Measurements from ENCODE around the gene GAS2L3. TPM values are rescaled to one million over a fixed set of nuclear protein-coding genes. Genes with fewer than 3 reads are reported as not detected.

Gene GAS2L3
- total and polyA plus RNA-seq, 7 donors, result 0.26 to 1.8 (median 0.61) TPM

- no peak for TF ChIP-seq CTCF (IDR thresholded peaks at IDR 0.05)
- Histone ChIP-seq H3K4me3 (no peak overlapping the region), H3K27ac (no peak overlapping the region), H3K4me1 (no peaks in the 10 kb centered on the region), H3K9me3 (no peaks in the 10 kb centered on the region), H3K36me3 (ENCODE audit: insufficient read depth in 1 of 2, low read depth in 1 of 2) (no peaks in the 10 kb centered on the region), H3K27me3 (ENCODE audit: insufficient read depth in 3 of 3, low read length in 2 of 3) (no peaks in the 10 kb centered on the region)
- ATAC-seq (no peak), DNase-seq (no peak)
- WGBS, 3 donors, result 82 to 85% (median 85%) methylated on average over 3 of the region's 3 CpGs
- intact Hi-C loops (cut with DNase I), result no loop called here
These were observed 77.6 kb downstream of the GAS2L3 start for GRCh38 chr12:100651108-100651507.

- H3K27ac ChIP-seq, result no peak overlapping the region
- H3K36me3 ChIP-seq (ENCODE audit: insufficient read depth in 1 of 2, low read depth in 1 of 2), result no peaks in the 10 kb centered on the region
- H3K9me3 ChIP-seq, result no peaks in the 10 kb centered on the region
- no peak for TF ChIP-seq CTCF (IDR thresholded peaks at IDR 0.05)
- H3K4me3 ChIP-seq, result no peak overlapping the region
- no peaks in the 10 kb centered on the region for H3K27me3 ChIP-seq (ENCODE audit: insufficient read depth in 3 of 3, low read length in 2 of 3)
- no peak for ATAC-seq
- no peaks in the 10 kb centered on the region for H3K4me1 ChIP-seq
- WGBS, 3 donors, result 66 to 74% (median 70%) methylated on average over 4 of the region's 4 CpGs
- DNase-seq, result no peak
- intact Hi-C loops (cut with DNase I), result no loop called here
These were observed 78.2 kb downstream of the GAS2L3 start for GRCh38 chr12:100651694-100652093.

- WGBS, 3 donors, result 75 to 76% (median 76%) methylated on average over 3 of the region's 3 CpGs
- no peak for TF ChIP-seq CTCF (IDR thresholded peaks at IDR 0.05)
- H3K27me3 ChIP-seq (ENCODE audit: insufficient read depth in 3 of 3, low read length in 2 of 3), result no peaks in the 10 kb centered on the region
- no peak overlapping the region for H3K27ac ChIP-seq
- no peaks in the 10 kb centered on the region for H3K4me1 ChIP-seq
- no peak overlapping the region for H3K4me3 ChIP-seq
- intact Hi-C loops (cut with DNase I), result no loop called here
- H3K36me3 ChIP-seq (ENCODE audit: insufficient read depth in 1 of 2, low read depth in 1 of 2), result no peaks in the 10 kb centered on the region
- ATAC-seq (no peak), DNase-seq (no peak)
- peaks cover 4% of the 10 kb centered on the region for H3K9me3 ChIP-seq
These were observed 79.0 kb downstream of the GAS2L3 start for GRCh38 chr12:100652488-100652887.

- no peak for ATAC-seq
- peaks cover 7% of the 10 kb centered on the region for H3K9me3 ChIP-seq
- H3K4me3 ChIP-seq, result no peak overlapping the region
- H3K4me1 ChIP-seq, result no peaks in the 10 kb centered on the region
- DNase-seq, result no peak
- H3K27me3 ChIP-seq (ENCODE audit: insufficient read depth in 3 of 3, low read length in 2 of 3), result no peaks in the 10 kb centered on the region
- H3K36me3 ChIP-seq (ENCODE audit: insufficient read depth in 1 of 2, low read depth in 1 of 2), result no peaks in the 10 kb centered on the region
- no peak overlapping the region for H3K27ac ChIP-seq
- 69 to 79% (median 74%) methylated on average over 4 of the region's 4 CpGs for WGBS, 3 donors
- intact Hi-C loops (cut with DNase I), result no loop called here
- no peak for TF ChIP-seq CTCF (IDR thresholded peaks at IDR 0.05)
These were observed 82.7 kb downstream of the GAS2L3 start for GRCh38 chr12:100656141-100656540.

- no peak for DNase-seq
- Histone ChIP-seq H3K9me3 (peaks cover 7% of the 10 kb centered on the region), H3K27ac (no peak overlapping the region), H3K27me3 (ENCODE audit: insufficient read depth in 3 of 3, low read length in 2 of 3) (no peaks in the 10 kb centered on the region), H3K4me3 (no peak overlapping the region), H3K4me1 (no peaks in the 10 kb centered on the region), H3K36me3 (ENCODE audit: insufficient read depth in 1 of 2, low read depth in 1 of 2) (no peaks in the 10 kb centered on the region)
- intact Hi-C loops (cut with DNase I), result no loop called here
- TF ChIP-seq CTCF (IDR thresholded peaks at IDR 0.05), result no peak
- no peak for ATAC-seq
These were observed 83.4 kb downstream of the GAS2L3 start for GRCh38 chr12:100656856-100657255.

All from psoas muscle (tissue), 8 donors.